HEK293 (cell line): Measurements from ENCODE around the gene CACNG4.

Experiments
- YY1 ChIP-seq: fragments of 450-650 bp; formaldehyde crosslinking; IDR thresholded peaks from 2 replicates; pipeline ENCODE4 v1.5.1; 2018; ENCODE audit warnings: missing biosample characterization, missing genetic modification characterization
- ZNF114 ChIP-seq: fragments of 450-650 bp; formaldehyde crosslinking; IDR thresholded peaks from 2 replicates; pipeline ENCODE4 v1.5.0; 2017; ENCODE audit warnings: missing biosample characterization, missing genetic modification characterization
- ZNF23 ChIP-seq: fragments of 450-650 bp; formaldehyde crosslinking; IDR thresholded peaks from 2 replicates; pipeline ENCODE4 v1.5.1; 2016; ENCODE audit warnings: missing biosample characterization, missing genetic modification characterization, borderline replicate concordance
- ZNF274 ChIP-seq, 2 experiments: fragments of 200-500 bp in 1 of 2; fragments of 450-650 bp in 1 of 2; sonication (Bioruptor generic) in 1 of 2; formaldehyde crosslinking in 1 of 2; IDR thresholded peaks; 2 replicates each; pipeline versions ENCODE4 v1.5.1 to v1.6.1; 2014 to 2016; ENCODE audit warnings: borderline replicate concordance in 1 of 2, inconsistent platforms in 1 of 2, low read length in 1 of 2, missing biosample characterization in 1 of 2, missing genetic modification characterization in 1 of 2
- ZNF768 ChIP-seq: fragments of 450-650 bp; formaldehyde crosslinking; IDR thresholded peaks from 2 replicates; pipeline ENCODE4 v1.5.1; 2018; ENCODE audit warnings: missing biosample characterization, mild to moderate bottlenecking, missing genetic modification characterization
- ZNF777 ChIP-seq: fragments of 450-650 bp; formaldehyde crosslinking; IDR thresholded peaks from 2 replicates; pipeline ENCODE4 v1.5.1; 2017; ENCODE audit warnings: missing biosample characterization, missing genetic modification characterization, borderline replicate concordance
- TF ChIP-seq, protein P1 (sequence below): fragments of 450-650 bp; formaldehyde crosslinking; IDR thresholded peaks from 2 replicates; pipeline ENCODE4 v1.5.1; 2016; ENCODE audit warnings: missing biosample characterization, missing genetic modification characterization
- TF ChIP-seq, protein P2 (sequence below): fragments of 450-650 bp; formaldehyde crosslinking; IDR thresholded peaks from 2 replicates; pipeline ENCODE4 v1.5.1; 2016; ENCODE audit warnings: missing biosample characterization, missing genetic modification characterization
- TF ChIP-seq, protein P3 (sequence below): fragments of 450-650 bp; formaldehyde crosslinking; IDR thresholded peaks from 2 replicates; pipeline ENCODE4 v1.5.1; 2016; ENCODE audit warnings: missing biosample characterization, missing genetic modification characterization, low read depth
- TF ChIP-seq, protein P4 (sequence below): fragments of 450-650 bp; formaldehyde crosslinking; IDR thresholded peaks from 2 replicates; pipeline ENCODE4 v1.5.1; 2016; ENCODE audit warnings: missing biosample characterization, missing genetic modification characterization

DNA sequence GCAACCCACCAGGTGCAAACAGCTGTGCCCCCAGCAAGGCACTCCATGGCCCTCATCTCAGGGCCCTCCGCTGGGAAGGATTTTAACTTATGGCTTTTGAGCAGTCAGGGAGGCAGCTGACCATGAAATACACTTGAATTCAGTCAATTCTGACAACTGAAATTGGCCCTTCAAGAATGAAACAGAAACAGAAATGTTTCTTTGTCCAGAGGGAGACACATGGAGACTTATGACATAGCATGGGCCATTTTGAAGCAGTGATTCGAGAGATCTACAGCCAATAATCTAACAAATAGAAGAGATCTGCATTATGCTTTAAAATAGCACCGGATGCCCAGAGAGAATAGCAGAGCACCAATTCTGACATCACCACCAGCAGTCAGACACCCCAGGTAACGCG lies 87.3 kb downstream of the CACNG4 start:
- TF ChIP-seq, protein P1, sequence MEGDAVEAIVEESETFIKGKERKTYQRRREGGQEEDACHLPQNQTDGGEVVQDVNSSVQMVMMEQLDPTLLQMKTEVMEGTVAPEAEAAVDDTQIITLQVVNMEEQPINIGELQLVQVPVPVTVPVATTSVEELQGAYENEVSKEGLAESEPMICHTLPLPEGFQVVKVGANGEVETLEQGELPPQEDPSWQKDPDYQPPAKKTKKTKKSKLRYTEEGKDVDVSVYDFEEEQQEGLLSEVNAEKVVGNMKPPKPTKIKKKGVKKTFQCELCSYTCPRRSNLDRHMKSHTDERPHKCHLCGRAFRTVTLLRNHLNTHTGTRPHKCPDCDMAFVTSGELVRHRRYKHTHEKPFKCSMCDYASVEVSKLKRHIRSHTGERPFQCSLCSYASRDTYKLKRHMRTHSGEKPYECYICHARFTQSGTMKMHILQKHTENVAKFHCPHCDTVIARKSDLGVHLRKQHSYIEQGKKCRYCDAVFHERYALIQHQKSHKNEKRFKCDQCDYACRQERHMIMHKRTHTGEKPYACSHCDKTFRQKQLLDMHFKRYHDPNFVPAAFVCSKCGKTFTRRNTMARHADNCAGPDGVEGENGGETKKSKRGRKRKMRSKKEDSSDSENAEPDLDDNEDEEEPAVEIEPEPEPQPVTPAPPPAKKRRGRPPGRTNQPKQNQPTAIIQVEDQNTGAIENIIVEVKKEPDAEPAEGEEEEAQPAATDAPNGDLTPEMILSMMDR (tag by site-specific recombination): no peak
- TF ChIP-seq YY1: no peak
- no peak for TF ChIP-seq ZNF114 (tag by site-specific recombination)
- TF ChIP-seq ZNF23 (tag by site-specific recombination): no peak
- TF ChIP-seq ZNF777: no peak
- TF ChIP-seq, protein P2, sequence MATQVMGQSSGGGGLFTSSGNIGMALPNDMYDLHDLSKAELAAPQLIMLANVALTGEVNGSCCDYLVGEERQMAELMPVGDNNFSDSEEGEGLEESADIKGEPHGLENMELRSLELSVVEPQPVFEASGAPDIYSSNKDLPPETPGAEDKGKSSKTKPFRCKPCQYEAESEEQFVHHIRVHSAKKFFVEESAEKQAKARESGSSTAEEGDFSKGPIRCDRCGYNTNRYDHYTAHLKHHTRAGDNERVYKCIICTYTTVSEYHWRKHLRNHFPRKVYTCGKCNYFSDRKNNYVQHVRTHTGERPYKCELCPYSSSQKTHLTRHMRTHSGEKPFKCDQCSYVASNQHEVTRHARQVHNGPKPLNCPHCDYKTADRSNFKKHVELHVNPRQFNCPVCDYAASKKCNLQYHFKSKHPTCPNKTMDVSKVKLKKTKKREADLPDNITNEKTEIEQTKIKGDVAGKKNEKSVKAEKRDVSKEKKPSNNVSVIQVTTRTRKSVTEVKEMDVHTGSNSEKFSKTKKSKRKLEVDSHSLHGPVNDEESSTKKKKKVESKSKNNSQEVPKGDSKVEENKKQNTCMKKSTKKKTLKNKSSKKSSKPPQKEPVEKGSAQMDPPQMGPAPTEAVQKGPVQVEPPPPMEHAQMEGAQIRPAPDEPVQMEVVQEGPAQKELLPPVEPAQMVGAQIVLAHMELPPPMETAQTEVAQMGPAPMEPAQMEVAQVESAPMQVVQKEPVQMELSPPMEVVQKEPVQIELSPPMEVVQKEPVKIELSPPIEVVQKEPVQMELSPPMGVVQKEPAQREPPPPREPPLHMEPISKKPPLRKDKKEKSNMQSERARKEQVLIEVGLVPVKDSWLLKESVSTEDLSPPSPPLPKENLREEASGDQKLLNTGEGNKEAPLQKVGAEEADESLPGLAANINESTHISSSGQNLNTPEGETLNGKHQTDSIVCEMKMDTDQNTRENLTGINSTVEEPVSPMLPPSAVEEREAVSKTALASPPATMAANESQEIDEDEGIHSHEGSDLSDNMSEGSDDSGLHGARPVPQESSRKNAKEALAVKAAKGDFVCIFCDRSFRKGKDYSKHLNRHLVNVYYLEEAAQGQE (tag by site-specific recombination): no peak
- TF ChIP-seq, protein P3, sequence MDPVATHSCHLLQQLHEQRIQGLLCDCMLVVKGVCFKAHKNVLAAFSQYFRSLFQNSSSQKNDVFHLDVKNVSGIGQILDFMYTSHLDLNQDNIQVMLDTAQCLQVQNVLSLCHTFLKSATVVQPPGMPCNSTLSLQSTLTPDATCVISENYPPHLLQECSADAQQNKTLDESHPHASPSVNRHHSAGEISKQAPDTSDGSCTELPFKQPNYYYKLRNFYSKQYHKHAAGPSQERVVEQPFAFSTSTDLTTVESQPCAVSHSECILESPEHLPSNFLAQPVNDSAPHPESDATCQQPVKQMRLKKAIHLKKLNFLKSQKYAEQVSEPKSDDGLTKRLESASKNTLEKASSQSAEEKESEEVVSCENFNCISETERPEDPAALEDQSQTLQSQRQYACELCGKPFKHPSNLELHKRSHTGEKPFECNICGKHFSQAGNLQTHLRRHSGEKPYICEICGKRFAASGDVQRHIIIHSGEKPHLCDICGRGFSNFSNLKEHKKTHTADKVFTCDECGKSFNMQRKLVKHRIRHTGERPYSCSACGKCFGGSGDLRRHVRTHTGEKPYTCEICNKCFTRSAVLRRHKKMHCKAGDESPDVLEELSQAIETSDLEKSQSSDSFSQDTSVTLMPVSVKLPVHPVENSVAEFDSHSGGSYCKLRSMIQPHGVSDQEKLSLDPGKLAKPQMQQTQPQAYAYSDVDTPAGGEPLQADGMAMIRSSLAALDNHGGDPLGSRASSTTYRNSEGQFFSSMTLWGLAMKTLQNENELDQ (tag by site-specific recombination): no peak
- no peak for TF ChIP-seq ZNF768 (tag by site-specific recombination)
- TF ChIP-seq, protein P4, sequence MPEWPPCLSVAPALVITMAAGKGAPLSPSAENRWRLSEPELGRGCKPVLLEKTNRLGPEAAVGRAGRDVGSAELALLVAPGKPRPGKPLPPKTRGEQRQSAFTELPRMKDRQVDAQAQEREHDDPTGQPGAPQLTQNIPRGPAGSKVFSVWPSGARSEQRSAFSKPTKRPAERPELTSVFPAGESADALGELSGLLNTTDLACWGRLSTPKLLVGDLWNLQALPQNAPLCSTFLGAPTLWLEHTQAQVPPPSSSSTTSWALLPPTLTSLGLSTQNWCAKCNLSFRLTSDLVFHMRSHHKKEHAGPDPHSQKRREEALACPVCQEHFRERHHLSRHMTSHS (tag by site-specific recombination): no peak
- TF ChIP-seq ZNF274 (IDR thresholded peaks at IDR 0.05; ENCODE audit: low read length): no peak
- TF ChIP-seq ZNF274 (tag by site-specific recombination; IDR thresholded peaks at IDR 0.05; ENCODE audit: borderline replicate concordance): no peak
